HEK293 (cell line): ENCODE measurements around the gene PAQR5.

Experiments
- CTCF ChIA-PET: fragments of 350-600 bp; formaldehyde crosslinking; extraction: SDS; loops from one replicate; lab custom pipeline; 2021; ENCODE audit warnings: antibody characterized with exemption; lab: Yijun Ruan, JAX
- POLR2A ChIA-PET: fragments of 300-600 bp; formaldehyde crosslinking; extraction: SDS; loops from one replicate; lab custom pipeline; 2020; ENCODE audit warnings: antibody characterized with exemption, inconsistent platforms; lab: Yijun Ruan, JAX
- H3K27ac ChIP-seq: fragments of 200-500 bp; sonication (Bioruptor generic); 2 replicates; pipeline ENCODE4 v1.5.1; 2014; ENCODE audit warnings: low read depth, low read length, control low read depth, inconsistent platforms; ENCODE audit errors: extremely low read depth
- H3K36me3 ChIP-seq, 2 experiments: fragments of 200-500 bp in 1 of 2; sonication (Bioruptor generic) in 1 of 2; 1 replicate in 1 of 2; 2 replicates in 1 of 2; pipeline ENCODE4 v1.5.1; 2014 to 2017; ENCODE audit warnings: inconsistent platforms in 2 of 2, low read length in 2 of 2; ENCODE audit not compliant: control insufficient read depth in 2 of 2, insufficient read depth in 1 of 2
- H3K4me1 ChIP-seq: fragments of 200-500 bp; sonication (Bioruptor generic); 2 replicates; pipeline ENCODE4 v1.5.1; 2014; ENCODE audit warnings: mild to moderate bottlenecking, low read length, inconsistent platforms; ENCODE audit not compliant: control insufficient read depth, insufficient read depth
- H3K4me3 ChIP-seq: 2 replicates; pipeline ENCODE4 v1.5.1; 2011; ENCODE audit warnings: low read depth, mild to moderate bottlenecking, control low read depth, low read length, moderate library complexity
- H3K9me3 ChIP-seq: fragments of 200-500 bp; sonication (Bioruptor generic); 2 replicates; pipeline ENCODE4 v1.5.1; 2014; ENCODE audit warnings: low read depth, low read length, inconsistent platforms; ENCODE audit not compliant: control insufficient read depth, insufficient read depth
- AEBP2 ChIP-seq: fragments of 450-650 bp; formaldehyde crosslinking; IDR thresholded peaks from 2 replicates; pipeline ENCODE4 v1.5.1; 2016; ENCODE audit warnings: missing biosample characterization, missing genetic modification characterization, borderline replicate concordance
- ATF2 ChIP-seq: fragments of 450-650 bp; formaldehyde crosslinking; IDR thresholded peaks from 2 replicates; pipeline ENCODE4 v1.5.1; 2016; ENCODE audit warnings: missing biosample characterization, missing genetic modification characterization, low read depth
- CTCF ChIP-seq: fragments of 450-650 bp; formaldehyde crosslinking; IDR thresholded peaks from 2 replicates; pipeline ENCODE4 v1.5.1; 2016; ENCODE audit warnings: missing biosample characterization, missing genetic modification characterization
- MZF1 ChIP-seq: fragments of 450-650 bp; formaldehyde crosslinking; IDR thresholded peaks from 2 replicates; pipeline ENCODE4 v1.5.1; 2017; ENCODE audit warnings: missing biosample characterization, missing genetic modification characterization, borderline replicate concordance
- PATZ1 ChIP-seq: fragments of 450-650 bp; formaldehyde crosslinking; IDR thresholded peaks from 2 replicates; pipeline ENCODE4 v1.5.1; 2016; ENCODE audit warnings: missing biosample characterization, missing genetic modification characterization
- PBX3 ChIP-seq: sonication (generic); formaldehyde crosslinking; IDR thresholded peaks from 2 replicates; pipeline ENCODE4 v1.8.1; 2022; ENCODE audit warnings: mild to moderate bottlenecking, moderate library complexity, missing genetic modification reagents
- SALL2 ChIP-seq: fragments of 450-650 bp; formaldehyde crosslinking; IDR thresholded peaks from 2 replicates; pipeline ENCODE4 v1.5.0; 2017; ENCODE audit warnings: missing biosample characterization, mild to moderate bottlenecking, missing genetic modification characterization, borderline replicate concordance
- SCRT2 ChIP-seq: fragments of 450-650 bp; formaldehyde crosslinking; IDR thresholded peaks from 2 replicates; pipeline ENCODE4 v1.5.1; 2016; ENCODE audit warnings: missing biosample characterization, missing genetic modification characterization
- ZBTB17 ChIP-seq: fragments of 450-650 bp; formaldehyde crosslinking; IDR thresholded peaks from 2 replicates; pipeline ENCODE4 v1.5.1; 2016; ENCODE audit warnings: missing biosample characterization, missing genetic modification characterization
- ZBTB20 ChIP-seq: fragments of 450-650 bp; formaldehyde crosslinking; IDR thresholded peaks from 2 replicates; pipeline ENCODE4 v1.5.1; 2016; ENCODE audit warnings: missing biosample characterization, missing genetic modification characterization
- ZNF16 ChIP-seq: fragments of 450-650 bp; formaldehyde crosslinking; IDR thresholded peaks from 2 replicates; pipeline ENCODE4 v1.5.1; 2016; ENCODE audit warnings: low read depth, missing biosample characterization, missing genetic modification characterization
- ZNF350 ChIP-seq: fragments of 450-650 bp; formaldehyde crosslinking; IDR thresholded peaks from 2 replicates; pipeline ENCODE4 v1.5.0; 2017; ENCODE audit warnings: missing biosample characterization, mild to moderate bottlenecking, missing genetic modification characterization
- ZNF394 ChIP-seq: fragments of 450-650 bp; formaldehyde crosslinking; IDR thresholded peaks from 2 replicates; pipeline ENCODE4 v1.5.1; 2016; ENCODE audit warnings: missing biosample characterization, missing genetic modification characterization, mild to moderate bottlenecking, moderate library complexity, borderline replicate concordance
- ZNF510 ChIP-seq: fragments of 450-650 bp; formaldehyde crosslinking; IDR thresholded peaks from 2 replicates; pipeline ENCODE4 v1.5.1; 2018; ENCODE audit warnings: mild to moderate bottlenecking, missing genetic modification characterization, missing biosample characterization; ENCODE audit not compliant: insufficient replicate concordance
- ZNF548 ChIP-seq: fragments of 450-650 bp; formaldehyde crosslinking; IDR thresholded peaks from 2 replicates; pipeline ENCODE4 v1.5.1; 2016; ENCODE audit warnings: missing biosample characterization, missing genetic modification characterization
- ZNF596 ChIP-seq: fragments of 450-650 bp; IDR thresholded peaks from 2 replicates; pipeline ENCODE4 v1.5.0; 2018; ENCODE audit warnings: missing biosample characterization, mild to moderate bottlenecking, missing genetic modification characterization, moderate library complexity
- ZNF600 ChIP-seq: fragments of 450-650 bp; formaldehyde crosslinking; IDR thresholded peaks from 2 replicates; pipeline ENCODE4 v1.5.1; 2016; ENCODE audit warnings: missing biosample characterization, missing genetic modification characterization
- ZNF654 ChIP-seq: fragments of 450-650 bp; formaldehyde crosslinking; IDR thresholded peaks from 2 replicates; pipeline ENCODE4 v1.5.1; 2016; ENCODE audit warnings: low read depth, missing biosample characterization, missing genetic modification characterization
- ZNF660 ChIP-seq: fragments of 450-650 bp; IDR thresholded peaks from 2 replicates; pipeline ENCODE4 v1.5.1; 2018; ENCODE audit warnings: missing biosample characterization, mild to moderate bottlenecking, missing genetic modification characterization
- ZNF768 ChIP-seq: fragments of 450-650 bp; formaldehyde crosslinking; IDR thresholded peaks from 2 replicates; pipeline ENCODE4 v1.5.1; 2018; ENCODE audit warnings: missing biosample characterization, mild to moderate bottlenecking, missing genetic modification characterization
- ZXDB ChIP-seq: fragments of 450-650 bp; formaldehyde crosslinking; IDR thresholded peaks from 2 replicates; pipeline ENCODE4 v1.5.1; 2016; ENCODE audit warnings: missing biosample characterization, missing genetic modification characterization

The PAQR5 gene

GRCh38 chr15:69407719-69408400 is 109.1 kb downstream of the PAQR5 start:
- H3K27ac ChIP-seq: no peak overlapping the region
- H3K9me3 ChIP-seq: no peaks in the 10 kb centered on the region
- H3K36me3 ChIP-seq: no peaks in the 10 kb centered on the region
- H3K4me3 ChIP-seq: no peak overlapping the region
- 0 out of 2 replicates have a peak, but pooled peaks have one; percentile 64 for TF ChIP-seq ZBTB17 (tag by site-specific recombination)
- TF ChIP-seq MZF1 (tag by site-specific recombination): no peak
- TF ChIP-seq AEBP2 (tag by site-specific recombination): no peak
- TF ChIP-seq ZNF596 (tag by site-specific recombination): no peak
- no peak for TF ChIP-seq ZNF768 (tag by site-specific recombination)
- no peak for TF ChIP-seq ZNF510
- TF ChIP-seq, all 188 proteins: peak for 1
- H3K4me1 ChIP-seq: no peaks in the 10 kb centered on the region
- ChIA-PET CTCF (interaction anchor here (1.2 to 2.1 kb wide), 2 partner anchors 13 to 483 kb away, joined by 4 to 11 read pairs; no protein-coding TSS in a partner anchor), POLR2A (no interaction called here)

GRCh38 chr15:69408841-69409240 is 110.1 kb downstream of the PAQR5 start:
- CTCF ChIA-PET: interaction anchor here (1.2 to 2.1 kb wide), 2 partner anchors 14 to 484 kb away, joined by 4 to 11 read pairs; no protein-coding TSS in a partner anchor
- Histone ChIP-seq H3K27ac (no peak overlapping the region), H3K4me1 (peaks cover 2% of the 10 kb centered on the region; the same call in 1 of the 2 replicates), H3K9me3 (no peaks in the 10 kb centered on the region), H3K36me3 (no peaks in the 10 kb centered on the region), H3K4me3 (no peak overlapping the region)
- no peak for TF ChIP-seq ZNF548 (tag by site-specific recombination)
- TF ChIP-seq, all 188 proteins: peak for 0
- POLR2A ChIA-PET: interaction anchor here (1.1 kb wide), 1 partner anchor 44 kb away, joined by 3 read pairs; the partner anchor contains the start of gene RPLP1

- no peaks in the 10 kb centered on the region for H3K36me3 ChIP-seq
- no peak overlapping the region for H3K4me3 ChIP-seq
- no peak overlapping the region for H3K27ac ChIP-seq
- ChIA-PET POLR2A (no interaction called here), CTCF (interaction anchor here (0.7 to 1.2 kb wide), 4 partner anchors 16 to 343 kb away, joined by 3 to 6 read pairs (median 4); no protein-coding TSS in a partner anchor)
- H3K9me3 ChIP-seq: no peaks in the 10 kb centered on the region
- peaks cover 3% of the 10 kb centered on the region; the same call in 1 of the 2 replicates for H3K4me1 ChIP-seq
- TF ChIP-seq ATF2 (tag by site-specific recombination): peak; percentile 55; the same call in 1 of the 2 replicates
- peak; percentile 65 for TF ChIP-seq ZNF654
- TF ChIP-seq ZNF600: no peak
- TF ChIP-seq SALL2 (tag by site-specific recombination): no peak
- no peak for TF ChIP-seq ZNF350 (tag by site-specific recombination)
- TF ChIP-seq PATZ1 (tag by site-specific recombination): 0 out of 2 replicates have a peak, but pooled peaks have one; percentile 20
- TF ChIP-seq PBX3: no peak
- TF ChIP-seq ZNF394: peak; percentile 20; the same call in 1 of the 2 replicates
- TF ChIP-seq CTCF (tag by site-specific recombination): peak; percentile 94
- 0 out of 2 replicates have a peak, but pooled peaks have one; percentile 10 for TF ChIP-seq ZNF660 (tag by site-specific recombination)
- no peak for TF ChIP-seq ZXDB
- TF ChIP-seq ZBTB20: 0 out of 2 replicates have a peak, but pooled peaks have one; percentile 25
- peak; percentile 99 for TF ChIP-seq SCRT2 (tag by site-specific recombination)
- no peak for TF ChIP-seq ZNF16
These were observed 111.6 kb downstream of the PAQR5 start for GRCh38 chr15:69410248-69410874.
